Panc1 (cell line): ENCODE results near the gene MMP23B. TPM values are rescaled to one million over a fixed set of nuclear protein-coding genes. Genes with fewer than 3 reads are reported as not detected.

Experiments
- ATAC-seq: fragments of 200-7000 bp; cut with Tn5 transposase; 2 replicates; pipeline ENCODE4 v1.9.1; 2020; ENCODE audit warnings: mild to moderate bottlenecking, moderate library complexity
- BruUV-seq: library from RNA; stranded (reverse); fragments of 400-500 nt; replicated peaks from 2 replicates; lab custom pipeline; 2021; lab: Mats Ljungman, UMichigan
- CTCF ChIA-PET: fragments of 300-600 bp; sonication (Branson Sonifier 250); formaldehyde crosslinking; loops from one replicate; lab custom pipeline; 2022; ENCODE audit warnings: antibody characterized with exemption; lab: Charles Lee
- POLR2A ChIA-PET: fragments of 300-600 bp; sonication (Branson Sonifier 250); formaldehyde crosslinking; loops from one replicate; lab custom pipeline; 2022; ENCODE audit warnings: antibody characterized with exemption; lab: Charles Lee
- DNase-seq: peaks from one replicate; pipeline ENCODE4 v3.0.0-alpha.2; 2010; ENCODE audit warnings: low read depth, low spot score
- H3K27ac ChIP-seq: 2 replicates; pipeline ENCODE4 v1.5.1; 2011; ENCODE audit warnings: mild to moderate bottlenecking, low read length, inconsistent platforms
- H3K27me3 ChIP-seq: fragments of 200-500 bp; sonication (Bioruptor generic); 2 replicates; pipeline ENCODE4 v1.6.0; 2014; ENCODE audit warnings: low read length, inconsistent platforms; ENCODE audit not compliant: control insufficient read depth, insufficient read depth
- H3K36me3 ChIP-seq: fragments of 200-500 bp; sonication (Bioruptor generic); 2 replicates; pipeline ENCODE4 v1.5.1; 2014; ENCODE audit warnings: inconsistent platforms, mild to moderate bottlenecking, low read length, moderate library complexity; ENCODE audit not compliant: control insufficient read depth, insufficient read depth
- H3K4me1 ChIP-seq: 2 replicates; pipeline ENCODE4 v1.5.1; 2011; ENCODE audit warnings: inconsistent platforms, mild to moderate bottlenecking, low read length, moderate library complexity; ENCODE audit not compliant: control insufficient read depth, insufficient read depth
- H3K4me3 ChIP-seq, 2 experiments: 2 replicates each; pipeline ENCODE4 v1.5.1; 2011 to 2012; ENCODE audit warnings: low read depth in 2 of 2, low read length in 2 of 2, mild to moderate bottlenecking in 2 of 2, inconsistent platforms in 1 of 2, moderate library complexity in 1 of 2
- H3K9me3 ChIP-seq: fragments of 200-500 bp; sonication (Bioruptor generic); 2 replicates; pipeline ENCODE4 v1.5.1; 2014; ENCODE audit warnings: low read depth, mild to moderate bottlenecking, inconsistent platforms, low read length, moderate library complexity; ENCODE audit not compliant: control insufficient read depth, insufficient read depth
- POLR2AphosphoS5 ChIP-seq: IDR thresholded peaks from 2 replicates; pipeline ENCODE4 v1.6.1; 2012; ENCODE audit warnings: mild to moderate bottlenecking, low read depth, low read length, moderate library complexity
- SIN3A ChIP-seq: IDR thresholded peaks from 2 replicates; pipeline ENCODE4 v1.6.1; 2012; ENCODE audit warnings: low read depth, mild to moderate bottlenecking, low read length, moderate library complexity, borderline replicate concordance; ENCODE audit not compliant: insufficient read depth
- TCF7L2 ChIP-seq: IDR thresholded peaks from 2 replicates; pipeline ENCODE4 v1.6.1; 2011; ENCODE audit warnings: mild to moderate bottlenecking, low read depth, low read length, inconsistent platforms
- in situ Hi-C: cut with HindIII; loops from 2 replicates; pipeline ENCODE4 v1.10.0; 2016; ENCODE audit warnings: low sequenced_read_pairs, low pct_unique_long_range_greater_than_20kb
- intact Hi-C: fragments of 100-400 bp; cut with micrococcal nuclease; formaldehyde crosslinking; loops from one replicate; pipeline ENCODE4 v1.10.0; 2022; ENCODE audit not compliant: unreplicated experiment
- total RNA-seq: library from RNA; stranded (reverse); gene quantifications from one replicate; pipeline ENCODE4 v1.2.1, GENCODE V29; 2021; ENCODE audit not compliant: unreplicated experiment
- TF ChIP-seq, protein P1 (sequence below): fragments of 450-650 bp; IDR thresholded peaks from 2 replicates; pipeline ENCODE4 v1.5.1; 2017; ENCODE audit warnings: mild to moderate bottlenecking
- TF ChIP-seq, protein P2 (sequence below), 2 experiments: IDR thresholded peaks; 2 replicates each; pipeline ENCODE4 v1.6.1; 2011 to 2012; ENCODE audit warnings: low read depth in 2 of 2, control low read depth in 1 of 2, low read length in 1 of 2, mild to moderate bottlenecking in 1 of 2, moderate library complexity in 1 of 2; ENCODE audit not compliant: insufficient read depth in 1 of 2

The MMP23B gene
- total RNA-seq, 1 experiment from 2014 or later, result 5.0 TPM

DNA sequence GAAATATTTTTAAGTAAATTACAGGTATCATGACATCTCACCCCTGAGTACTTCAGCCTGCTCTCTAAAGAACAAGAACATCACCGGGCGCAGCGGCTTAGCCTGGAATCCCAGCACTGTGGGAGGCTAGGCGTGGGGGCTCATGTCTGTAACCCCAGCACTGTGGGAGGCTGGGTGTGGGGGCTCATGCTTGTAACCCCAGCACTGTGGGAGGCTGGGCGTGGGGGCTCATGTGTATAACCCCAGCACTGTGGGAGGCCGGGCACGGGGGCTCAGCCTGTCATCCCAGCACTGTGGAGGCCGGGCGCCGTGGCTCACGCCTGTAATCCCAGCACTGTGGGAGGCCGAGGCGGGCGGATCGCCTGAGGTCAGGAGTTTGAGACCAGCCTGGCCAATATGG is 34.6 kb downstream of the MMP23B start:
- ATAC-seq (no peak), DNase-seq (no peak)
- no peaks in the 10 kb centered on the region for H3K27me3 ChIP-seq
- ChIA-PET POLR2A (no interaction called here), CTCF (interaction anchor here (1.0 kb wide), 1 partner anchor 12 kb away, joined by 4 read pairs; no protein-coding TSS in a partner anchor)
- TF ChIP-seq TCF7L2 (no peak), SIN3A (no peak), POLR2AphosphoS5 (no peak)
- TF ChIP-seq, protein P1, sequence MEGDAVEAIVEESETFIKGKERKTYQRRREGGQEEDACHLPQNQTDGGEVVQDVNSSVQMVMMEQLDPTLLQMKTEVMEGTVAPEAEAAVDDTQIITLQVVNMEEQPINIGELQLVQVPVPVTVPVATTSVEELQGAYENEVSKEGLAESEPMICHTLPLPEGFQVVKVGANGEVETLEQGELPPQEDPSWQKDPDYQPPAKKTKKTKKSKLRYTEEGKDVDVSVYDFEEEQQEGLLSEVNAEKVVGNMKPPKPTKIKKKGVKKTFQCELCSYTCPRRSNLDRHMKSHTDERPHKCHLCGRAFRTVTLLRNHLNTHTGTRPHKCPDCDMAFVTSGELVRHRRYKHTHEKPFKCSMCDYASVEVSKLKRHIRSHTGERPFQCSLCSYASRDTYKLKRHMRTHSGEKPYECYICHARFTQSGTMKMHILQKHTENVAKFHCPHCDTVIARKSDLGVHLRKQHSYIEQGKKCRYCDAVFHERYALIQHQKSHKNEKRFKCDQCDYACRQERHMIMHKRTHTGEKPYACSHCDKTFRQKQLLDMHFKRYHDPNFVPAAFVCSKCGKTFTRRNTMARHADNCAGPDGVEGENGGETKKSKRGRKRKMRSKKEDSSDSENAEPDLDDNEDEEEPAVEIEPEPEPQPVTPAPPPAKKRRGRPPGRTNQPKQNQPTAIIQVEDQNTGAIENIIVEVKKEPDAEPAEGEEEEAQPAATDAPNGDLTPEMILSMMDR, result no peak
- TF ChIP-seq, protein P2, sequence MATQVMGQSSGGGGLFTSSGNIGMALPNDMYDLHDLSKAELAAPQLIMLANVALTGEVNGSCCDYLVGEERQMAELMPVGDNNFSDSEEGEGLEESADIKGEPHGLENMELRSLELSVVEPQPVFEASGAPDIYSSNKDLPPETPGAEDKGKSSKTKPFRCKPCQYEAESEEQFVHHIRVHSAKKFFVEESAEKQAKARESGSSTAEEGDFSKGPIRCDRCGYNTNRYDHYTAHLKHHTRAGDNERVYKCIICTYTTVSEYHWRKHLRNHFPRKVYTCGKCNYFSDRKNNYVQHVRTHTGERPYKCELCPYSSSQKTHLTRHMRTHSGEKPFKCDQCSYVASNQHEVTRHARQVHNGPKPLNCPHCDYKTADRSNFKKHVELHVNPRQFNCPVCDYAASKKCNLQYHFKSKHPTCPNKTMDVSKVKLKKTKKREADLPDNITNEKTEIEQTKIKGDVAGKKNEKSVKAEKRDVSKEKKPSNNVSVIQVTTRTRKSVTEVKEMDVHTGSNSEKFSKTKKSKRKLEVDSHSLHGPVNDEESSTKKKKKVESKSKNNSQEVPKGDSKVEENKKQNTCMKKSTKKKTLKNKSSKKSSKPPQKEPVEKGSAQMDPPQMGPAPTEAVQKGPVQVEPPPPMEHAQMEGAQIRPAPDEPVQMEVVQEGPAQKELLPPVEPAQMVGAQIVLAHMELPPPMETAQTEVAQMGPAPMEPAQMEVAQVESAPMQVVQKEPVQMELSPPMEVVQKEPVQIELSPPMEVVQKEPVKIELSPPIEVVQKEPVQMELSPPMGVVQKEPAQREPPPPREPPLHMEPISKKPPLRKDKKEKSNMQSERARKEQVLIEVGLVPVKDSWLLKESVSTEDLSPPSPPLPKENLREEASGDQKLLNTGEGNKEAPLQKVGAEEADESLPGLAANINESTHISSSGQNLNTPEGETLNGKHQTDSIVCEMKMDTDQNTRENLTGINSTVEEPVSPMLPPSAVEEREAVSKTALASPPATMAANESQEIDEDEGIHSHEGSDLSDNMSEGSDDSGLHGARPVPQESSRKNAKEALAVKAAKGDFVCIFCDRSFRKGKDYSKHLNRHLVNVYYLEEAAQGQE (IDR thresholded peaks at IDR 0.05; ENCODE audit: insufficient read depth in 1 of 2, low read depth in 2 of 2, low read length in 1 of 2), result no peak
- in situ Hi-C loops (no loop called here), intact Hi-C loops (no loop called here)
- H3K9me3 ChIP-seq, result no peaks in the 10 kb centered on the region
- BruUV-seq, result no TSS peak
- H3K36me3 ChIP-seq, result peaks cover 2% of the 10 kb centered on the region; the same call in 1 of the 2 replicates
- H3K4me3 ChIP-seq, result no peak overlapping the region
- no peaks in the 10 kb centered on the region for H3K4me1 ChIP-seq
- no peak overlapping the region for H3K27ac ChIP-seq

DNA sequence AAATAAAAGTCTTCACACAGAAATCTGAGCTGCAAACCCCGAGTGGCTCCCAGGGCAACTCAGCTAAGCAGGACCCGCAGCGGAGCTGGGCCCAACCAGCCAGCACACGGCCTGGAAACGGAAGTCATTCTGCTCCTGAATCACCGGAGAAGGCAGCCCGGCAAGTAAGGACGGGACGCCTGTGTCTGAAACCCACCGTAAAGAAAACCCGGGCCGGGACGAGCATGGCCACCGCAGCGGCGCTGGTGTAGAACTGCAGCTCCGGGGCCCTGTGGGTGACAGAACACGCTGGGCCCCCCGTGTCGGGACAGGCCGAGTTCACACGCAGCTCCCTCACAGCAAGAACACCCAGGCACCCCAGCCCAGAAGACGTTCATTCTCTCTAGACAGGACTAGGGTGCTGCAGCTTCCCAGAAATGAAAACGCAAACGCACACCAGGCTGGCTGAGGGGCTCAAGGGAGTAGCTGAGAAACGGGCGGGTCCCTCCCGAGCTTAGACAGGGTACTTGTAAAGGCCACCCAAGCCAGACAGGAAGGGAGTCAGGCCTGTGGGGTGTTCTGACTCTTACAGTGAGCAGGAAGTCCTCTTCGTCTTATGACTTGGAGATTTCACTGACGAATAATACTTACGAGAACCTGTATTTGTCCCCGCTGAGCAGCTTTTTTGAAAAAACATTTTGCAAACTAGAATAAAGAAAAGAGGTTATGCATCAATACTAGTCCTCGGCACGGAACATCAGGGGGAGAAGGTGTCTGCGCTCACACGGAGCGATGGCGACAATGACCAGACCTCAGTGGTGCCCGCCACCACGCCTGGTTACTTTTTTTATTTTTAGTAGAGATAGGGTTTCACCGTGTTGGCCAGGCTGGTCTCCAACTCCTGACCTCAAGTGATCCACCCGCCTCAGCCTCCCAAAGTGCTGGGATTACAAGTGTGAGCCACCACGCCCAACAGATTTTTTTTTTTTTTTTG is 37.8 kb downstream of the MMP23B start:
- no peak overlapping the region for H3K4me3 ChIP-seq
- H3K9me3 ChIP-seq, result no peaks in the 10 kb centered on the region
- in situ Hi-C loops (no loop called here), intact Hi-C loops (no loop called here)
- ChIA-PET POLR2A (no interaction called here), CTCF (no interaction called here)
- H3K4me1 ChIP-seq, result no peaks in the 10 kb centered on the region
- no peaks in the 10 kb centered on the region for H3K27me3 ChIP-seq
- ATAC-seq (no peak), DNase-seq (no peak)
- no peak overlapping the region for H3K27ac ChIP-seq
- BruUV-seq, result no TSS peak
- no peak for TF ChIP-seq SIN3A
- no peak for TF ChIP-seq POLR2AphosphoS5
- TF ChIP-seq, protein P2 (IDR thresholded peaks at IDR 0.05; ENCODE audit: insufficient read depth in 1 of 2, low read depth in 2 of 2, low read length in 1 of 2), result no peak
- TF ChIP-seq, protein P1, result no peak
- no peak for TF ChIP-seq TCF7L2
- peaks cover 2% of the 10 kb centered on the region; the same call in 1 of the 2 replicates for H3K36me3 ChIP-seq
